IMR-90 (cell line): ENCODE data around the gene G3BP1. TPM values are rescaled to one million over a fixed set of nuclear protein-coding genes. Genes with fewer than 3 reads are reported as not detected.

Experiments used
- ATAC-seq: fragments of 200-7000 bp; cut with Tn5 transposase; 2 replicates; pipeline ENCODE4 v1.9.1; 2020; ENCODE audit warnings: low read depth, mild to moderate bottlenecking, moderate library complexity
- BruUV-seq: library from RNA; stranded (reverse); fragments of 400-500 nt; replicated peaks from 2 replicates; lab custom pipeline; 2021; lab: Mats Ljungman, UMichigan
- CTCF ChIA-PET: fragments of 300-600 bp; formaldehyde crosslinking; extraction: SDS; loops from one replicate; lab custom pipeline; 2021; ENCODE audit warnings: antibody characterized with exemption; lab: Yijun Ruan, JAX
- POLR2A ChIA-PET: fragments of 300-600 bp; sonication (Branson Sonifier 250); formaldehyde crosslinking; loops from one replicate; lab custom pipeline; 2022; ENCODE audit warnings: antibody characterized with exemption; ENCODE audit not compliant: unreplicated experiment; lab: Charles Lee
- DNase-seq: peaks from one replicate; pipeline ENCODE4 v3.0.0; 2013
- H2AFZ ChIP-seq: replicated peaks from 2 replicates; pipeline ENCODE3; 2013; ENCODE audit warnings: low read length, mild to moderate bottlenecking; ENCODE audit not compliant: poor library complexity
- H2AK5ac ChIP-seq: 2 replicates; pipeline ENCODE4 v1.6.1; 2013; ENCODE audit warnings: low read depth, low read length, inconsistent platforms
- H2AK9ac ChIP-seq: replicated peaks from 2 replicates; pipeline ENCODE3; 2013; ENCODE audit warnings: mild to moderate bottlenecking, low read depth, low read length, moderate library complexity; ENCODE audit not compliant: poor library complexity
- H2BK120ac ChIP-seq: 2 replicates; pipeline ENCODE4 v1.6.1; 2013; ENCODE audit warnings: low read depth, low read length, inconsistent platforms
- H2BK15ac ChIP-seq: 3 replicates; pipeline ENCODE4 v1.6.1; 2013; ENCODE audit warnings: low read depth, low read length, inconsistent platforms
- H2BK20ac ChIP-seq: 2 replicates; pipeline ENCODE4 v1.6.1; 2013; ENCODE audit warnings: low read depth, mild to moderate bottlenecking, inconsistent platforms, low read length, moderate library complexity
- H2BK5ac ChIP-seq: 2 replicates; pipeline ENCODE4 v1.6.1; 2013; ENCODE audit warnings: mild to moderate bottlenecking, low read depth, low read length, inconsistent platforms; ENCODE audit not compliant: poor library complexity, severe bottlenecking
- H3K14ac ChIP-seq: replicated peaks from 2 replicates; pipeline ENCODE4 v1.6.1; 2013; ENCODE audit warnings: low read depth, low read length, inconsistent platforms
- H3K18ac ChIP-seq: 2 replicates; pipeline ENCODE4 v1.6.1; 2013; ENCODE audit warnings: low read depth, low read length, control low read depth
- H3K23ac ChIP-seq: 2 replicates; pipeline ENCODE4 v1.6.1; 2013; ENCODE audit warnings: low read depth, low read length, inconsistent platforms
- H3K27ac ChIP-seq: 2 replicates; pipeline ENCODE4 v1.5.1; 2013; ENCODE audit warnings: mild to moderate bottlenecking, control low read depth, low read length; ENCODE audit not compliant: insufficient read depth
- H3K27me3 ChIP-seq: 2 replicates; pipeline ENCODE4 v1.6.1; 2013; ENCODE audit warnings: low read length; ENCODE audit not compliant: control insufficient read depth, insufficient read depth
- H3K36me3 ChIP-seq: 2 replicates; pipeline ENCODE4 v1.6.1; 2013; ENCODE audit warnings: low read length, mixed read lengths; ENCODE audit not compliant: control insufficient read depth, insufficient read depth
- H3K4ac ChIP-seq: 2 replicates; pipeline ENCODE4 v1.6.1; 2013; ENCODE audit warnings: low read depth, low read length, inconsistent platforms
- H3K4me1 ChIP-seq: 2 replicates; pipeline ENCODE4 v1.6.1; 2013; ENCODE audit warnings: low read length, mixed read lengths; ENCODE audit not compliant: control insufficient read depth, insufficient read depth
- H3K4me2 ChIP-seq: 2 replicates; pipeline ENCODE4 v1.6.1; 2013; ENCODE audit warnings: low read depth, mild to moderate bottlenecking, control low read depth, low read length, moderate library complexity
- H3K4me3 ChIP-seq: 2 replicates; pipeline ENCODE4 v1.5.1; 2013; ENCODE audit warnings: low read depth, mild to moderate bottlenecking, control low read depth, low read length, moderate library complexity; ENCODE audit not compliant: insufficient read depth
- H3K56ac ChIP-seq: 2 replicates; pipeline ENCODE4 v1.6.1; 2013; ENCODE audit warnings: low read length, inconsistent platforms; ENCODE audit not compliant: insufficient read depth; ENCODE audit errors: extremely low read depth
- H3K79me1 ChIP-seq, 2 experiments: 2 replicates each; pipeline ENCODE4 v1.6.1; 2013; ENCODE audit warnings: low read length in 2 of 2, inconsistent platforms in 1 of 2, low read depth in 1 of 2
- H3K9ac ChIP-seq: 2 replicates; pipeline ENCODE4 v1.6.1; 2013; ENCODE audit warnings: low read depth, low read length, control low read depth
- H3K9me1 ChIP-seq: 2 replicates; pipeline ENCODE4 v1.6.1; 2013; ENCODE audit warnings: low read length, inconsistent platforms; ENCODE audit not compliant: insufficient read depth
- H3K9me3 ChIP-seq: 2 replicates; pipeline ENCODE4 v1.6.1; 2013; ENCODE audit warnings: low read length; ENCODE audit not compliant: control insufficient read depth, insufficient read depth
- H4K20me1 ChIP-seq: 2 replicates; pipeline ENCODE4 v1.6.1; 2013; ENCODE audit warnings: low read length, inconsistent platforms; ENCODE audit not compliant: insufficient read depth
- H4K5ac ChIP-seq: 2 replicates; pipeline ENCODE4 v1.6.1; 2013; ENCODE audit warnings: mild to moderate bottlenecking, low read depth, low read length, control low read depth
- H4K8ac ChIP-seq, 2 experiments: 2 replicates each; pipeline ENCODE4 v1.6.1; 2013; ENCODE audit warnings: low read depth in 2 of 2, low read length in 2 of 2, control low read depth in 1 of 2, inconsistent platforms in 1 of 2
- H4K91ac ChIP-seq: 2 replicates; pipeline ENCODE4 v1.6.1; 2013; ENCODE audit warnings: low read depth, low read length, inconsistent platforms; ENCODE audit not compliant: insufficient read depth
- BHLHE40 ChIP-seq: fragments of 150-350 bp; IDR thresholded peaks from 2 replicates; pipeline ENCODE4 v1.6.1; 2016; ENCODE audit warnings: mild to moderate bottlenecking, low read depth, low read length
- CEBPB ChIP-seq: IDR thresholded peaks from 2 replicates; pipeline ENCODE4 v1.6.1; 2012; ENCODE audit warnings: low read depth, low read length, improper control_type of control experiment
- CHD1 ChIP-seq: IDR thresholded peaks from 2 replicates; pipeline ENCODE4 v1.6.1; 2012; ENCODE audit warnings: low read depth, low read length, improper control_type of control experiment
- CTCF ChIP-seq: conservative IDR thresholded peaks from 2 replicates; pipeline ENCODE4 v1.5.1; 2012; ENCODE audit warnings: mild to moderate bottlenecking, low read depth, low read length, improper control_type of control experiment
- ELK1 ChIP-seq: fragments of 150-350 bp; IDR thresholded peaks from 2 replicates; pipeline ENCODE4 v1.6.1; 2016; ENCODE audit warnings: low read depth, mild to moderate bottlenecking, low read length, moderate library complexity, borderline replicate concordance
- FOS ChIP-seq: fragments of 150-350 bp; IDR thresholded peaks from 2 replicates; pipeline ENCODE4 v1.6.1; 2016; ENCODE audit warnings: low read depth, low read length
- MAFK ChIP-seq: IDR thresholded peaks from 2 replicates; pipeline ENCODE4 v1.6.1; 2012; ENCODE audit warnings: low read depth, low read length, improper control_type of control experiment
- MAZ ChIP-seq: IDR thresholded peaks from 2 replicates; pipeline ENCODE4 v1.6.1; 2012; ENCODE audit warnings: low read depth, mild to moderate bottlenecking, low read length, improper control_type of control experiment, moderate library complexity, borderline replicate concordance
- MXI1 ChIP-seq: IDR thresholded peaks from 2 replicates; pipeline ENCODE4 v1.6.1; 2012; ENCODE audit warnings: low read depth, mild to moderate bottlenecking, low read length, moderate library complexity, borderline replicate concordance
- POLR2A ChIP-seq: IDR thresholded peaks from 2 replicates; pipeline ENCODE4 v1.6.1; 2012; ENCODE audit warnings: mild to moderate bottlenecking, low read depth, low read length
- RFX5 ChIP-seq: IDR thresholded peaks from 2 replicates; pipeline ENCODE4 v1.8.0; 2012; ENCODE audit warnings: low read depth, mild to moderate bottlenecking, low read length, moderate library complexity
- dilution Hi-C: fragments of 300-500 bp; cut with HindIII; formaldehyde crosslinking; loops from one replicate; pipeline ENCODE4 v1.14.3; 2018; ENCODE audit warnings: low sequenced_read_pairs; ENCODE audit not compliant: unreplicated experiment
- in situ Hi-C: fragments of 300-500 bp; cut with MboI; formaldehyde crosslinking; loops from 3 replicates; pipeline ENCODE4 v1.14.3; 2019; ENCODE audit warnings: low sequenced_read_pairs, inconsistent platforms, mixed read lengths
- intact Hi-C: fragments of 100-400 bp; cut with micrococcal nuclease; formaldehyde crosslinking; loops from 2 replicates; pipeline ENCODE4 v1.10.0; 2022
- polyA plus RNA-seq, 3 experiments: library from polyadenylated mRNA; depleted of rRNA; stranded (reverse); fragments of >200 nt; gene quantifications; 2 replicates each; pipeline ENCODE4 v1.2.3, GENCODE V29; 2012; ENCODE audit warnings: low replicate concordance in 1 of 3
- total RNA-seq: library from RNA; depleted of rRNA; stranded (reverse); fragments of >200 nt; gene quantifications from 2 replicates; pipeline ENCODE4 v1.2.3, GENCODE V29; 2012
- TF ChIP-seq, protein P1 (sequence below): fragments of 150-350 bp; IDR thresholded peaks from 2 replicates; pipeline ENCODE4 v1.6.1; 2017; ENCODE audit warnings: mild to moderate bottlenecking, antibody characterized with exemption, low read length, low read depth

Gene G3BP1
- total and polyA plus RNA-seq, 2 of the 4 experiments (the other 2 are of a cell fraction) = 40.2 to 482 TPM

DNA sequence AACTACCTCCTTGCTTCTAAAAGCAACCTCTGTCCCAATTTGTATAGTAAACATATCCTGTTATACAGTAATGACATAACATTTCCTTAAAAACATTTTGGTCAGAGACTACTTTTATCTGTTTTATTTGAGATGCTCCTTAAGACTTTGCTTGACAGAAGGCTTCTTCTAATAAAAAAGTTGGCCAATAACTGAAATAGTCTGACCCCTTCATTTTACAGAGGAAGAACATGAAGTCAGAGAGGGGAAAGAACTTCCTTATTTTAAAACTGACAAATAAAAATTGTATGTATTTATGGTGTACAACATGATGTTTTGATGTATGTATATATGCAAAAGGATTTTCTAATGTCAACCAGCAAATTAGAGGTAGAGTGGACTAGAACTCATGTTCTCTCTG lies 49.2 kb upstream of the G3BP1 start:
- Histone ChIP-seq H3K4me2 (no peak overlapping the region), H4K20me1 (no peaks in the 10 kb centered on the region), H4K5ac (no peak overlapping the region), H2BK120ac (no peak overlapping the region; the same call in 1 of the 2 replicates), H3K23ac (no peak overlapping the region), H2AFZ (no peak overlapping the region), H2BK5ac (no peak overlapping the region), H3K27me3 (no peaks in the 10 kb centered on the region), H4K8ac (no peak overlapping the region), H3K9me3 (no peaks in the 10 kb centered on the region), H3K79me1 (peaks cover 0 to 20% of the 10 kb centered on the region in 2 experiments; a peak in 2 of 4 replicates), H3K4me3 (no peak overlapping the region), H2AK9ac (no peak overlapping the region), H4K91ac (no peak overlapping the region), H3K56ac (no peak overlapping the region), H3K27ac (no peak overlapping the region), H2BK20ac (no peak overlapping the region), H2AK5ac (no peak overlapping the region), H3K14ac (no peak overlapping the region), H3K36me3 (no peaks in the 10 kb centered on the region), H3K4me1 (peaks cover 14% of the 10 kb centered on the region), H3K18ac (no peak overlapping the region), H3K9me1 (peaks cover 10% of the 10 kb centered on the region), H3K4ac (no peak overlapping the region), H2BK15ac (no peak overlapping the region), H3K9ac (no peak overlapping the region)
- TF ChIP-seq ELK1 (no peak), RFX5 (no peak), CEBPB (no peak), MXI1 (no peak), BHLHE40 (no peak), FOS (no peak), POLR2A (no peak), CTCF (no peak), MAZ (no peak), MAFK (no peak), CHD1 (no peak)
- TF ChIP-seq, protein P1, sequence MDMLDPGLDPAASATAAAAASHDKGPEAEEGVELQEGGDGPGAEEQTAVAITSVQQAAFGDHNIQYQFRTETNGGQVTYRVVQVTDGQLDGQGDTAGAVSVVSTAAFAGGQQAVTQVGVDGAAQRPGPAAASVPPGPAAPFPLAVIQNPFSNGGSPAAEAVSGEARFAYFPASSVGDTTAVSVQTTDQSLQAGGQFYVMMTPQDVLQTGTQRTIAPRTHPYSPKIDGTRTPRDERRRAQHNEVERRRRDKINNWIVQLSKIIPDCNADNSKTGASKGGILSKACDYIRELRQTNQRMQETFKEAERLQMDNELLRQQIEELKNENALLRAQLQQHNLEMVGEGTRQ = no peak
- DNase-seq (no peak), ATAC-seq (no peak)
- CTCF ChIA-PET = interaction anchor here (1.4 kb wide), 1 partner anchor 49 kb away, joined by 3 read pairs; the partner anchor contains the start of gene G3BP1
- dilution Hi-C loops (no loop called here), intact Hi-C loops (no loop called here), in situ Hi-C loops (no loop called here)
- POLR2A ChIA-PET = interaction anchor here (0.9 kb wide), 1 partner anchor 42 kb away, joined by 8 read pairs; no protein-coding TSS in a partner anchor
- no TSS peak for BruUV-seq
